NK-92 (cell line): ENCODE data around the gene PRKAR1B.

ENCODE experiments used
- DNase-seq: peaks from one replicate; lab custom pipeline; 2025; ENCODE audit not compliant: unreplicated experiment; lab: John Stamatoyannopoulos, UW

PRKAR1B gene

GRCh38 chr7:594212-594913 is 132.7 kb downstream of the PRKAR1B start:
- no peak for DNase-seq

- no peak for DNase-seq
These were observed 133.6 kb downstream of the PRKAR1B start for GRCh38 chr7:593324-594115.

- DNase-seq, result no peak
These were observed 135.0 kb downstream of the PRKAR1B start for GRCh38 chr7:591856-592628.

- no peak for DNase-seq
These were observed 136.1 kb downstream of the PRKAR1B start for GRCh38 chr7:590731-591551.

- no peak for DNase-seq
These were observed 137.1 kb downstream of the PRKAR1B start for GRCh38 chr7:589781-590575.

- no peak for DNase-seq
These were observed 139.3 kb downstream of the PRKAR1B start for GRCh38 chr7:587767-588166.

GRCh38 chr7:586494-586893 is 140.6 kb downstream of the PRKAR1B start:
- no peak for DNase-seq

- no peak for DNase-seq
These were observed 141.2 kb downstream of the PRKAR1B start for GRCh38 chr7:585873-586272.

- no peak for DNase-seq
These were observed 141.8 kb downstream of the PRKAR1B start for GRCh38 chr7:585229-585711.

- DNase-seq, result no peak
These were observed 142.3 kb downstream of the PRKAR1B start for GRCh38 chr7:584820-585219.

- no peak for DNase-seq
These were observed 143.0 kb downstream of the PRKAR1B start for GRCh38 chr7:584122-584465.

- DNase-seq, result no peak
These were observed 143.5 kb downstream of the PRKAR1B start for GRCh38 chr7:583410-584121.

GRCh38 chr7:582931-583330 is 144.2 kb downstream of the PRKAR1B start:
- no peak for DNase-seq

- DNase-seq, result no peak
These were observed 144.8 kb downstream of the PRKAR1B start for GRCh38 chr7:582081-582835.

GRCh38 chr7:578386-578785 is 148.7 kb downstream of the PRKAR1B start:
- DNase-seq, result no peak

GRCh38 chr7:577741-578370 is 149.2 kb downstream of the PRKAR1B start:
- no peak for DNase-seq

- DNase-seq, result no peak
These were observed 149.8 kb downstream of the PRKAR1B start for GRCh38 chr7:577278-577665.
